Immature natural killer cell (primary cell): ENCODE results near the gene ZC3H4. TPM values are rescaled to one million over a fixed set of nuclear protein-coding genes. Genes with fewer than 3 reads are reported as not detected.

Experiments
- DNase-seq, 3 donors: peaks; one replicate each; pipeline ENCODE4 v3.0.0; 2022; ENCODE audit warnings: mixed read lengths in 1 of 3
- H3K27ac Mint-ChIP-seq, 6 donors: one replicate each; pipeline ENCODE4 v1.8.0; 2020; ENCODE audit warnings: mixed read lengths in 6 of 6, mild to moderate bottlenecking in 5 of 6, inconsistent platforms in 4 of 6, moderate library complexity in 3 of 6
- H3K27me3 Mint-ChIP-seq, 3 donors: one replicate each; pipeline ENCODE4 v1.8.0; 2020 to 2021; ENCODE audit warnings: low read depth in 3 of 3, mild to moderate bottlenecking in 3 of 3, mixed read lengths in 3 of 3, moderate library complexity in 3 of 3, inconsistent platforms in 1 of 3
- H3K36me3 Mint-ChIP-seq, 3 donors: one replicate each; pipeline ENCODE4 v1.8.0; 2020; ENCODE audit warnings: mixed read lengths in 3 of 3, inconsistent platforms in 2 of 3, mild to moderate bottlenecking in 2 of 3
- H3K4me1 Mint-ChIP-seq, 2 donors: one replicate each; pipeline ENCODE4 v1.8.0; 2020; ENCODE audit warnings: inconsistent platforms in 2 of 2, mild to moderate bottlenecking in 2 of 2, mixed read lengths in 2 of 2, moderate library complexity in 1 of 2
- H3K4me3 Mint-ChIP-seq, 5 donors: one replicate each; pipeline ENCODE4 v1.8.0; 2020; ENCODE audit warnings: mild to moderate bottlenecking in 5 of 5, mixed read lengths in 5 of 5, inconsistent platforms in 3 of 5, moderate library complexity in 3 of 5
- H3K9me3 Mint-ChIP-seq, 6 donors: one replicate each; pipeline ENCODE4 v1.8.0; 2020; ENCODE audit warnings: mild to moderate bottlenecking in 6 of 6, mixed read lengths in 6 of 6, inconsistent platforms in 4 of 6, moderate library complexity in 3 of 6
- polyA plus RNA-seq, 3 donors: library from polyadenylated mRNA; unstranded; fragments of 300-500 nt; fragmentation: Illumina TruSeq; gene quantifications; one replicate each; pipeline ENCODE4 v1.2.3, GENCODE V29; 2021

Gene ZC3H4
- polyA plus RNA-seq, 3 donors from 2014 or later: 0.04 to 2.3 (median 1.1) TPM

DNA sequence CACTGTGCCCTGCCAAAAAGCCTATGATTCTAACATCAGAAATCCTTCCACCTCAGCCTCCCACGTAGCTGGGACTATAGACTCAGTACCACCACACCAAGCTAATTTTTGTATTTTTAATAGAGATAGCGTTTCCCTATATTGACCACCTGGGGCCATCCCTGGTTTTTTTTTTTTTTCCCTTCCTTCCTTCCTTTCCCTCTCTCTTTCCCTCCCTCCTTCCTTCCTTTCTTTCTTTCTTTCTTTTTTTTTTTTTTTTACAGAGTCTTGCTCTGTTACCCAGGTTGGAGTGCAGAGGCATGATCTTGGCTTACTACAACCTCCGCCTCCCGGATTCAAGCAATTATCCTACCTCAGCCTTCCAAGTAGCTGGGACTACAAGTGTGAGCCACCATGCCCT, 16.0 kb upstream of the ZC3H4 start:
- Mint-ChIP-seq H3K27ac (peak overlapping the region in 1 of 6 donors; percentile 36), H3K27me3 (peaks cover 12 to 15% (median 13%) of the 10 kb centered on the region in 3 donors), H3K36me3 (peaks cover 0 to 4% (median 0%) of the 10 kb centered on the region in 3 donors), H3K4me3 (no peak overlapping the region), H3K4me1 (peaks cover 31 to 36% of the 10 kb centered on the region in 2 donors), H3K9me3 (peaks cover 0 to 1% (median 0%) of the 10 kb centered on the region in 6 donors)
- DNase-seq: no peak

DNA sequence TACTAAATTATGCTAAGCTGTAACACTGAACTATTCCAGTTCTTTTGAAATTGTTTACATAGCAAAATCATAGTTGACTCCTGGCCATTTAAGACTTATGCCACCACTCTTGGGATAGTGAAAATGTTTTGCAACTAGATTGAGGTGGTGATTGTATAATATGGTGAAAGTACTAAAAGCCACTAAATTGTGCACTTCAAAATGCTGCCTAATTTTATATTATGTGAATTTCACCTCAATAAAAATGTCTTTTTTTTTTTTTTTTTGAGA, 12.0 kb upstream of the ZC3H4 start:
- Mint-ChIP-seq H3K27me3 (peaks cover 4 to 5% (median 5%) of the 10 kb centered on the region in 3 donors), H3K4me3 (no peak overlapping the region), H3K36me3 (no peaks in the 10 kb centered on the region), H3K27ac (no peak overlapping the region), H3K9me3 (peaks cover 0 to 1% (median 0%) of the 10 kb centered on the region in 6 donors), H3K4me1 (peaks cover 4 to 6% of the 10 kb centered on the region in 2 donors)
- DNase-seq: no peak

DNA sequence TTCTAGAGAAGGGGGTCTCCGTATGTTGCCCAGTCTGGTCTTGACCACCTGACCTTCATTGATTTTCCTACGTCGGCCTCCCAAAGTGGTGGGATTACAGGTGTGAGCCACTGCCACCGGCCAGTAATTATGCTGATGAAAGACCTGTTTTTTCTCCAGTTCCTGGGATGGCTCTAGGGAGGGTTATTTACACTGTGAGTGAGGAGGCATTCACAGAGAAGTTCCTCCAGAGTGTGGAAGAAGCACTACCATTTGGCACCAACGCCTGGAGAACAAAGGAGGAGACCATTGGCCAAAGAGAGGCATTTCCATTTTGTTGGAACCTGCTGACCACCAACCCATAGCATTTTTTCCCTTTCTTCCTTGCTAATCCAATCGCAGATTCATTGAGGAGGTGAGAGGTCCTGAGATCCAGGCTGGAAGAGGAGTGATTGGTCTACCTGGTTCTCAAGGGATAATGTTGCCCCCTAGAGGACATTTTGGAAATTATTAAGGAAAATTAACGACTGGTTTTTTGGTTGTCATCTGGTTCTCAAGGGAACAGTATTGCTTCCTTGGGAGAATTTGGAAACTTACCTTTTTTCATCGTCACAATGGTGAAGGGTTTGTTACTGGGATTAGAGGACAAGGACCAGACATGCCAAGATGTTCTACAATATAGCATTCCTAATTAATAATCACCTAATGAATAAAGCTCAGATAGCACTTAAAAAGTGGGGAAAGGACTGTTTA, 11.5 kb upstream of the ZC3H4 start:
- DNase-seq: peak; percentile 45 to 62 (median 57)
- no peak overlapping the region for H3K4me3 Mint-ChIP-seq
- peaks cover 0 to 2% (median 2%) of the 10 kb centered on the region in 3 donors for H3K27me3 Mint-ChIP-seq
- peak overlapping the region in 2 of 6 donors; percentile 6 to 74 for H3K27ac Mint-ChIP-seq
- peaks cover 0 to 1% (median 0%) of the 10 kb centered on the region in 6 donors for H3K9me3 Mint-ChIP-seq
- H3K4me1 Mint-ChIP-seq: peaks cover 0 to under 1% of the 10 kb centered on the region in 2 donors
- no peaks in the 10 kb centered on the region for H3K36me3 Mint-ChIP-seq

DNA sequence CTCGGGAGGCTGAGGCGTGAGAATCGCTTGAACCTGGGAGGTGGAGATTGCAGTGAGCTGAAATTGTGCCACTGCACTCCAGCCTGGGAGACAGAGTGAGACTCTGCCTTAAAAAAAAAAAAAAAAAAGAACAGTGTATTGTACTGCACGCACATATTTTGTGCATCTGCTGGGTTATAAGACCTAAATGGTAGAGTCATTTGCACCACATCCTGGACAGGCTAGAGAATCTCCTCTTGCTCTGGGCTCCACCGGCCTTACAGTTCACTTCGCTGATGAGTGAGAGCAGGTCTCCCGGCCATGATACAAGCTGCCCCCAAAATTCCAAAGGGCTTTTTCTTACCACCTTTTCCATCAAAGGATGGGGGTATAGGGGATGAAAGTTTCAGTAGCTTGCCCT, 9.8 kb upstream of the ZC3H4 start:
- no peaks in the 10 kb centered on the region for H3K9me3 Mint-ChIP-seq
- no peak overlapping the region for H3K27ac Mint-ChIP-seq
- H3K4me3 Mint-ChIP-seq: no peak overlapping the region
- peaks cover 0 to 2% (median 0%) of the 10 kb centered on the region in 3 donors for H3K27me3 Mint-ChIP-seq
- no peaks in the 10 kb centered on the region for H3K4me1 Mint-ChIP-seq
- DNase-seq: no peak
- H3K36me3 Mint-ChIP-seq: no peaks in the 10 kb centered on the region

DNA sequence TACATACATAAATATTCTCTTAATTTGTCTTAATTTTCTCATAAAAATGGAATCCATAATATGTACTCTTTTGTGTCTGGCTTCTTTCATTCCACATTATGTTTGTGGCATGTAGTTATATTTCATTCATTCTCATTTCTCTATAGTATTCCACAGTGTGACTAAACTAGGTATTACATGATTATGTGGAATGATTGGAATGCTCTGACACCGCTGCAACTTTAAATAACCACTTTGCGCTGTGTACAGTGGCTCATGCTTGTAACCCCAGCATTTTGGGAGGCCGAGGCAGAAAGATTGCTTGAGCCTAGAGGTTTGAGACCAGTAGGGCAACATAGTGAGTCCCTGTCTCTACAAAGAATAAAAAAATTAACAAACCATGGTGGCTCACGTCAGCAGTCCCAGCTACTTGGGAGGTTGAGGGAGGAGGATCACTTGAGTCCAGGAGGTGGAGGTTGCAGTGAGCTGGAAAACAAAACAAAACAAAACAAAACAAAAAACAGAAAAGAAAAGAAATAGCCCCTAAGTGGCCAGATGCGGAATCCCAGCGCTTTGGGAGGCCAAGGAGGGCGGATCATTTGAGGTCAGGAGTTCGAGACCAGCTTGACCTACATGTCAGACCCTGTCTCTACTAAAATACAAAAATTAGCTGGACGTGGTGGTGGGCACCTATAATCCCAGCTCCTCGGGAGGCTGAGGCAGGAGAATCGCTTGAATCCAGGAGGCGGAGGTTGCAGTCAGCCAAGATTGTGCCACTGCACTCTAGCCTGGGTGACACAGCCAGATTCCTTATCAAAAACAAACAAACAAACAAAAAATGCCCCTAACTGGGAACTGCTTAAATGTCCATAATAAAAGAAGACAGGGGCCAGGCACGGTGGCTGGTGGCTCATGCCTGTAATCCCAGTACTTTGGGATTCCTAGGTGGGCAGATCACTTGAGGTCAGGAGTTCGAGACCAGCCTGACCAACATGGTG, 9.1 kb upstream of the ZC3H4 start:
- no peak overlapping the region for H3K4me3 Mint-ChIP-seq
- no peaks in the 10 kb centered on the region for H3K4me1 Mint-ChIP-seq
- H3K27me3 Mint-ChIP-seq: peaks cover 0 to 2% (median 0%) of the 10 kb centered on the region in 3 donors
- DNase-seq: no peak
- H3K27ac Mint-ChIP-seq: no peak overlapping the region
- H3K36me3 Mint-ChIP-seq: no peaks in the 10 kb centered on the region
- no peaks in the 10 kb centered on the region for H3K9me3 Mint-ChIP-seq

DNA sequence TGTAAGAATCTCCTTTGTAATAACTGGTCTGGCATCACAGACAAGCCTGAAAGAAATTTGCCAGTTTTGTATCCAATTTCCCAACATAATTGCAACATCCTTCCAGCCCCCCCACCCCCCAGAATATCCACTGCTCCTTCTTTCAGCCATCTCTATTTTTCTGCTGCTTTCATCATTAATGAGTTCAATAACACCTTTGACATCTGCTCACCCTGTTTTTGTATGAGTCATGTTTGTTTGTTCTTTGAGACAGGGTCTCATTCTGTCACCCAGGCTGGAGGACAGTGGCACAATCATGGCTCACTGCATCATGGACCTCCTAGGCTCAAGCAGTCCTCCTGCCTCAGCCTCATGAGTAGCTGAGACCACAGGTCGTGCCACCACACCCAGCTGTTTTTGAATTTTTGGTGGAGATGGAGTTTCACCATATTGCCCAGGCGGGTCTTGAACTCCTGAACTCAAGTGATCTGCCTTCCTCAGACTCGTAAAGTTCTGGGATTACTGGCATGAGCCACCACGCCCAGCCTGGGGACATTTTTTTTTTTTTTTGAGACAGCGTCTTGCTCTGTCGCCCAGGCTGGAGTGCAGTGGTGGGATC, 7.0 kb upstream of the ZC3H4 start:
- DNase-seq: no peak
- H3K27ac Mint-ChIP-seq: peak overlapping the region in 1 of 6 donors; percentile 73
- H3K4me1 Mint-ChIP-seq: no peaks in the 10 kb centered on the region
- no peak overlapping the region for H3K4me3 Mint-ChIP-seq
- no peaks in the 10 kb centered on the region for H3K36me3 Mint-ChIP-seq
- H3K9me3 Mint-ChIP-seq: no peaks in the 10 kb centered on the region
- H3K27me3 Mint-ChIP-seq: peaks cover 0 to 5% (median 0%) of the 10 kb centered on the region in 3 donors

DNA sequence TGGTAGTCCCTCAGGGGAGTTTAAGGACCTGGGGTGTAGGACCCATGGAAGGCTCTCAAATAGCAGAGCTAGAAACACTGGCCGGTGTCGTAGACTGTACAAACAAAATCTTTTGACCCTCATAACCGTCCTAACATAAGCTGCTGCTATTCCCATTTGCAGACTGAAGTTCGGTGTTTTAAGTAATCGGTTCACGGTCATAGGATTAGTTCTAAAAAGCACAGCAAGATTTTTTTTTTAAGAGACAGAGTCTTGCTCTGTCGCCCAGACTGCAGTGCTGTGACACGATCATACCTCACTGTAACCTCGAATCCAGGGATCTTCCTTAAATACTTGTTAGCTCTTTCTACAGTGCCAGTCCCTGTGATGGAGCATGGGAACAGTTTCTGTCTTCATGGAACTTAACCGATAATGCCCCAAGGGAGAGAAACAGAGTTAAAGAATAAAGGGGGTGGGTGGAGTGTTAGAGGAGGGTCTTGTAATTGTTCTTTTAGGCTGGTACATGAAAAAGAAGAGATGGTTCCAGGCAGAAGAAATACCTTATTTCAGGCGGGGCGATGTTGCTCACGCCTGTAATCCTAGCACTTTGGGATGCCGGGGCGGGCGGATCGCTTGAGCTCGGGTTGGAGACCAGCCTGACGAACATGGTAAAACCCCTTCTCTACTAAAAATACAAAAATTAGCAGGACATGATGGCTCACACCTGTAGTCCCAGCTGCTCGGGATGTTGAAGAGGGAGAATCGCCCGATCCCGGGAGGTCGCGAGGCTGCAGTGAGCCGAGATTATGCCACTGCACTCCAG, 475 bp upstream of the ZC3H4 start:
- Mint-ChIP-seq H3K4me1 (peaks cover 31 to 37% of the 10 kb centered on the region in 2 donors), H3K27ac (peak overlapping the region; percentile 98 to 100 (median 100)), H3K27me3 (peaks cover 10 to 29% (median 15%) of the 10 kb centered on the region in 3 donors), H3K9me3 (no peaks in the 10 kb centered on the region), H3K36me3 (peaks cover 0 to 6% (median 4%) of the 10 kb centered on the region in 3 donors), H3K4me3 (peak overlapping the region; percentile 95 to 99 (median 98))
- no peak for DNase-seq

DNA sequence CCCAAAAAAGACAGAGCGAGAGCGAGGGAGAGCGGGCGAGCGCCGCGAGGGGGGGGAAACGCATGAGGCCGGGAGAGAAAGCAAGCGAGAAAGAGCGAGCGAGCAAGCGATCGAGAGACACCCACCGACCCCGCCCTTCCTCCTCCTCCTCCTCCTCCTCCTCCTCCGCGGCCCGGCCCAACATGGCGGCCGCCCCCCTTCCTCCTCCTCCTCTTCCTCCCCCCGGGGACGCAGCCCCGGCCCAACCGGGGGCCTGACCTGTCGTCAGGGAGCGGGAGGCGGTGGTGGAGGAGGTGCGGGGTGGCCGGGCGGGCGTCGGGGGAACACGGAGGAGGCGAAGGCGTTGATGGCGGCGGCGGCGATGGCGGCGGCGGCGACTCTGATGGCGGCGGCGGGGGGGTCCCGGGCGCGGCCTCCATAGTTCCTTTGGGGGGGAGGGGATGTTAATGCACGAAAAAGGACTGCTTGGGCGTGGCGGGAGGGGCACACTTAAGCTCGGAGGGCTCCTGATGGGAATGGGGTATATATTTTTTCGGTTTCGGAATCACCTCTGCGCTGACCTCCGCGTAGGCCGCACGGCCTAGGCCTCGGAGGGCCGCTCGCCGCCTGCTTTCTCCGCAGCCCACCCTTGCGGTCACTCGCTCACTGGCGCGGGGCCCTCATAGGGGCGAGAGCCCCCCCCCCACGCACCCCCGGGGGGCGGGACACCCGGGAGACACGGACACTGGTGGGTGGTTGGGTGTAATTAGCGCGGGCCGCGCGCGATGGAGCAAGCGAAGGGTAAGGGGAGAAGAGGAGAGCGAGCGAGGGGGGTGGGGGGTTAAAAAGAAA, 1.2 kb downstream of the ZC3H4 start:
- DNase-seq: peak; percentile 80 to 87 (median 84)
- Mint-ChIP-seq H3K9me3 (no peaks in the 10 kb centered on the region), H3K27ac (peak overlapping the region; percentile 98 to 100 (median 100)), H3K36me3 (peaks cover 0 to 6% (median 4%) of the 10 kb centered on the region in 3 donors), H3K4me1 (peaks cover 43 to 54% of the 10 kb centered on the region in 2 donors), H3K4me3 (peak overlapping the region; percentile 95 to 99 (median 98)), H3K27me3 (peaks cover 10 to 26% (median 15%) of the 10 kb centered on the region in 3 donors)

DNA sequence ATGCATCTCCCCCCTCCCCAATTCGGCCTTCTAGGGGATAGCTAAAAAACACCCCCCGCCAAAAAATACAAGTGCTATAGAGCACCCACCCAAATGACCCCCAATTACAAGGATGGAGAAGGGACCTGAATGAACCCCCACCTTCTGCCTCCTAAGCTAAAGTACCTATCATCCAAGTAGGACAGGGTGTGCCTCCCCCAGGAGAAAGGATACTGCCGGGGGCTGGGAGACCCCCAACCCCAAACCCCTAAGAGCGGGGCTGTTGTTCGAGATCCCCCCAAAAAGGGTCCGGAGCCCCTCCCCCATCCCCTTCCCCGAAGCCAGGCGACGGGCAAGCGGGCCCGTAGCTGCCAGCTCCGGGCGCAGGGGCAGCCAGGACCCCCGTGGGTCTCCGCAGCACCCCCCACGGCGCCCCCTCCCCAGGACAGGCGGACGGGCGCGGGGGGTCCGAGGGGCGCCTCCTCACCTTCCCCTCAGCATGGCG, 1.9 kb downstream of the ZC3H4 start:
- no peak for DNase-seq
- Mint-ChIP-seq H3K27me3 (peaks cover 10 to 26% (median 15%) of the 10 kb centered on the region in 3 donors), H3K36me3 (peaks cover 0 to 6% (median 4%) of the 10 kb centered on the region in 3 donors), H3K27ac (peak overlapping the region; percentile 94 to 100 (median 100)), H3K4me1 (peaks cover 50 to 61% of the 10 kb centered on the region in 2 donors), H3K9me3 (no peaks in the 10 kb centered on the region), H3K4me3 (peak overlapping the region; percentile 95 to 99 (median 98))

DNA sequence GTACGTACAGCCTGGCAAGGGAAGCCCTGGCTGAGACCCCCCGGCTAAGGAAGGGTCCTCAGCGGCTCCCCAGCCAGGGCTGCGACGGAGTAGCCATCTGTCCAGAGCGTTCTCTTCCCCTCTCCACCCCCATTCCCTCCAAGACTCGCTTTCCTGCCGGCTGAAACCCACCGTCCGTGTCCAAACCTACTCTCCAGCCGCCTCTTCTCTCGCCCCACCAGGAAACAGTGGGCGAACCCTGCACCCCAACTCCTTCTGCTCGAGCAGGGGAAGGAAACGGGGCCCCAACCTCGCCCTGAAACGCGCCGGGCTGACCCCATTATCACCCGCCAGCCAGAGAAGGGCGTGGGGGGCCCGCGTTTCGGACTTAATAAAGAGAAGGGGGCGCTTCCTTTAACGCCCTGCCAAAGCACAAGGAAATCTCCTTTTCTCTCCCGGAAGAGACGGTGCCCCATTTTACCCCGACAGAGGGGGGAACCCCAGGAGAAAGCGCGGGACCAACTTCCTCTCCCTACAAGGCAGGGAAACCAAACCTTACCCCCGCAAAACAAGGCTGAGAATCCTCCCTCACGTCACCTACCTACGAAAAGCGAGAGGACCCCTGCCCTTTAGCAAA, 2.5 kb downstream of the ZC3H4 start:
- peaks cover 56 to 67% of the 10 kb centered on the region in 2 donors for H3K4me1 Mint-ChIP-seq
- peak overlapping the region; percentile 95 to 99 (median 98) for H3K4me3 Mint-ChIP-seq
- peak overlapping the region; percentile 94 to 100 (median 98) for H3K27ac Mint-ChIP-seq
- peaks cover 0 to 6% (median 4%) of the 10 kb centered on the region in 3 donors for H3K36me3 Mint-ChIP-seq
- H3K9me3 Mint-ChIP-seq: no peaks in the 10 kb centered on the region
- H3K27me3 Mint-ChIP-seq: peaks cover 10 to 26% (median 15%) of the 10 kb centered on the region in 3 donors
- DNase-seq: peak; percentile 34 to 48 (median 41)

DNA sequence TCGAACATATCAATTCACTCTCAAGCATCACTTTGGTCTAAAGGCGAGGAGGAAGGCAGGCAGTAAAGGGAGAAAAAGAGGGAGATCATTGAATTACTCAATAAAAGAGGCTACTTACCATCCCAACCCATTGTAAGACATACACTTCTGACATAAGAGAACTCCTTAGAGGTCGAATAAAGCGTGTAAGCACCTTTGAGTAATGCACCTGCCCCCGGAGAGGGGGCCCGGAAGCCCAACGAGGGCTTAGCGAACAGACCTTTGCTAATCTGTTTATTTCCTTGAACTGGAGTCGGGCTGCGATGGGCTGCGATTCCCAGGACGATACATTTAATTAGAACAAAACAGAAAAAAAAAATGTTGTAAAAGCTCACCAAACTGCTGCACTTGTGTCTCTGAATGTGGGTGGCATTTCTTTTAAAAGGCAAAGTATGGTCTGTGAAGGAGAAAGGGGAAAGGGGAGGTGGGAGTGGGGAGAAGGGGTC, 3.0 kb downstream of the ZC3H4 start:
- Mint-ChIP-seq H3K9me3 (no peaks in the 10 kb centered on the region), H3K36me3 (peaks cover 3 to 6% (median 4%) of the 10 kb centered on the region in 3 donors), H3K4me1 (peaks cover 62 to 72% of the 10 kb centered on the region in 2 donors), H3K4me3 (peak overlapping the region; percentile 95 to 99 (median 98)), H3K27ac (peak overlapping the region; percentile 94 to 100 (median 98)), H3K27me3 (peaks cover 10 to 27% (median 15%) of the 10 kb centered on the region in 3 donors)
- peak in 1 of 3 donors; percentile 14 for DNase-seq
